ENCODE data around the gene MBD6.
"Not testable (repeated sequence)": the region's sequence is repeated elsewhere in the genome, so short reads cannot be mapped to it uniquely, and the experiment has no call there.

The MBD6 gene

DNA sequence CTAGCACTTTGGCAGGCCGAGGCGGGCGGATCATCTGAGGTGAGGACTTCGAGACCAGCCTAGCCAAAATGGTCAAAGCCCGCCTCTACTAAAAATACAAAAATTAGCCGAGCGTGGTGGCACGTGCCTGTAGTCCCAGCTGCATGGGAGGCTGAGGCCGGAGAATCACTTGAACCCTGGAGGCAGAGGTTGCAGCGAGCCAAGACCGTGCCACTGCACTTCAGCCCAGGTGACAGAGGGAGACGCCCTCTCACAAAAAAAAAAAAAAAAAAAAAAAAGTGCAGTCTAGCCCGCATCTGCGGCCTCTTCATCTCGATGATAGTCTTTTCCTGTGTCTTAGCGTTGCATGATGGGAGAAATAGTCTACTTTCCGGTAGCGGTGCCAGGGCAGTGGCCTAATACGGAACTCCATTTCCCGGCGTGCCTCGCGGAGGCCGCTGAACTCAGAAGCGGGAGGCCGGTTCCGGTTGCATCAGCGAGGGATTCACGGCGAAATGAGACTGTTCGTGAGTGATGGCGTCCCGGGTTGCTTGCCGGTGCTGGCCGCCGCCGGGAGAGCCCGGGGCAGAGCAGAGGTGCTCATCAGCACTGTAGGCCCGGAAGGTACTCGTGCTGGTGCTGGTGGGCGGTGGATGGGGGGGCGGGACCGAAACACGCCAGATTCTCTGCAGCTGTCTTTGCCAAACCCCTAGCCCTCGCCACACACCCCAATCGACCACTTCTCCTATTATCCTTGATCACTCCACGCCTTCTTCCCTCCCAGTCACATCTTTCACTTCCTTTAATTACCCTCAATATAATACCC is 34.8 kb upstream of the MBD6 start, which contains the start of gene MARS1:
TSS of gene MARS1 (plus strand) at position 472 of the 805 bp plus-strand sequence. CDS start at position 495, 23 bp downstream.
- peak; percentile 83 to 89 for DNase-seq (ENCODE audit: extremely low read depth in 1 of 2, low read depth in 1 of 2)

DNA sequence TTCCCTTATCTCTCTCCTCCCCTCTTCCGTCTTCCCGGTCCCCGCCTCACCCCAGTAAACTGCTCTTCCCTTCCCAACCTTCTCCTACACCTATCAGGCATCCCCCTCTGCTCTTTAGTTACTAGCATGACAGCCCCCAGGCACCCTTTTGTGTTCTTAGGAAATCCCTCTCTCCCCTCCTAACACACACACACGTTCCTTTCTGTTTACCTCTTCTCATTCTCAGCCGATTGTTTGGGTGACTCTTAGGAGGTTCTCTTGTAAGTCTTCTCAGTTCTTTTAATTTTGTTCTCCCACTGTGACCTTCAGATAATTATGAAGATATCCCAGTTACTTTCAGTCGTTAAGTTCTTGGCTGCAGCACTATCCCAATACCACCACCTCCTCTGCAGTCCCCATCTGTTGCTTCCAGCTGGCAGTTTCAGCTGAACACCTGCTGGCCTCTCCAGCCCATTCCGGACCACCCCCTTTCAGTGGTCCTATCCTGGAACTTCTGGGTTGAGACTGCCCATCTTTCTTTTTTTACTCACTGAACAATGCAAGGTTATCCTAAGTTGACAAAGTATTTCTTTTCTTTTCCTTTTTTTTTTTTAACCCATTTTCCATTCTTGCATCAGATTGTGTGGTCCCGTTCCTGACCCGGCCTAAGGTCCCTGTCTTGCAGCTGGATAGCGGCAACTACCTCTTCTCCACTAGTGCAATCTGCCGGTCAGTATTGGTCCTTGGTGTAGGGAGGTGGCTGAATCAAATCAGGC is 34.0 kb upstream of the MBD6 start:
- no peak for DNase-seq (ENCODE audit: extremely low read depth in 1 of 2, low read depth in 1 of 2)

DNA sequence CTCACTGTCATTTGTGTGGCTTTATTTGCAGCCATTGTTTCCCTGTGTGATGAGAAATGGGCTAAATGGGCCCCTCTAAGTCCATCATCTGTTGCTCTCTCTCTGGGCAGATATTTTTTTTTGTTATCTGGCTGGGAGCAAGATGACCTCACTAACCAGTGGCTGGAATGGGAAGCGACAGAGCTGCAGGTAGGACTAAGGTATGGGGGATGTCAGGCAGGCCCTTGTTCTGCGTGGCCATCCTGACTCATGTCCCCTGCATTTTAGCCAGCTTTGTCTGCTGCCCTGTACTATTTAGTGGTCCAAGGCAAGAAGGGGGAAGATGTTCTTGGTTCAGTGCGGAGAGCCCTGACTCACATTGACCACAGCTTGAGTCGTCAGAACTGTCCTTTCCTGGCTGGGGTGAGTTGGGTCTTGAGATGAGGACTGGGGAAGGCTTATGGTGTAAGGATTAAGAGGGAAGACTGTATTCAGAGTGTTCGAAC is 33.4 kb upstream of the MBD6 start:
- no peak for DNase-seq (ENCODE audit: extremely low read depth in 1 of 2, low read depth in 1 of 2)

DNA sequence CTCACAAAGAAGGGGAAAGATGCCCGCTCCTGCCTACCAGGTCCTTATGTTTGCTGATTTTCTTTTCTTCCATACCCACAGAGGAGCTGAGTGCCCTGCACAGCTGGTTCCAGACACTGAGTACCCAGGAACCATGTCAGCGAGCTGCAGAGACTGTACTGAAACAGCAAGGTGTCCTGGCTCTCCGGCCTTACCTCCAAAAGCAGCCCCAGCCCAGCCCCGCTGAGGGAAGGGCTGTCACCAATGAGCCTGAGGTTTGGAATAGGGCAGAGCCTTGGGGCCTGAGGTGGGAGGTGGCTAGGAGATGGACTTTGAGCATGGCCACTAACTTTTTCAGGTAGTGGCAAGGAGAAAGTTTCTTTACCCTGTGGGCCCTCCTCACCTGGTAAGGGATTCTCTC is 32.5 kb upstream of the MBD6 start:
- DNase-seq (ENCODE audit: extremely low read depth in 1 of 2, low read depth in 1 of 2) = no peak

DNA sequence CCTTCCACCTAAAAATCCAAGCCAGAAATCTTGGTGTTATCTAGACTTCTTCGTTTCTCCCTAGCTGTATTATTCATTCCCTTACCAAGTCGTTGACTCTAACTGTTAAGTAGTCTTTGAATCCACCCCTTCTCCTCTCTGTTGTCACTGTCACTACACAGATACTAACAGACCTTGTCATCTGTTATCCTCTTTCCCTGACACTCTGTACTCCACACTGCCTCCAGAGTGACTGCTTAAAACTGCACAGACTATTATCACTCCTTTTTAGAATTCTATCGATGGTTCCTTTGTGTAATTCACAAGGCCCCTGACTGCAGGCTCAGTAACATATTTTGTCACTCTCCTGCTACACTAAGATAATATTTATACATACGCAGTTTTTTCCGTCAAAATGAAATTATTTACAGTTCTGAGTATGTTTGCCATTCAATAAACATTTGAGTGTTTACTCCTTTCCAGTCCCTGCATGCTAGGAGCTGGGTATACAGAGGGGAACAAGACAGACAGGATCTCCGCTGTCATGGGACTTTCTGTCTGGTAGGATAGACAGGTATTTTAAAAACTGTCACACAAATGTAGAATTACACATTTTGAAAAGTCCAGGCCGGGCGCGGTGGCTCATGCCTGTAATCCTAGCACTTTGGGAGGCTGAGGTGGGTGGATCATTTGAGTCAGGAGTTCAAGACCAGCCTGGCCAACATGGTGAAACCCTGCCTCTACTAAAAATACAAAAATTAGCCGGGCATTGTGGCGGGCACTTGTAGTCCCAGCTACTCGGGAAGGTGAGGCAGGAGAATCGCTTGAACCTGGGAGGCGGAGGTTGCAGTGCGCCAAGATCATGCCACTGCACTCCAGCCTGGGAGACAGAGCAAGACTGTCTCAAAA is 31.0 kb upstream of the MBD6 start:
- no peak for DNase-seq (ENCODE audit: extremely low read depth in 1 of 2, low read depth in 1 of 2)

DNA sequence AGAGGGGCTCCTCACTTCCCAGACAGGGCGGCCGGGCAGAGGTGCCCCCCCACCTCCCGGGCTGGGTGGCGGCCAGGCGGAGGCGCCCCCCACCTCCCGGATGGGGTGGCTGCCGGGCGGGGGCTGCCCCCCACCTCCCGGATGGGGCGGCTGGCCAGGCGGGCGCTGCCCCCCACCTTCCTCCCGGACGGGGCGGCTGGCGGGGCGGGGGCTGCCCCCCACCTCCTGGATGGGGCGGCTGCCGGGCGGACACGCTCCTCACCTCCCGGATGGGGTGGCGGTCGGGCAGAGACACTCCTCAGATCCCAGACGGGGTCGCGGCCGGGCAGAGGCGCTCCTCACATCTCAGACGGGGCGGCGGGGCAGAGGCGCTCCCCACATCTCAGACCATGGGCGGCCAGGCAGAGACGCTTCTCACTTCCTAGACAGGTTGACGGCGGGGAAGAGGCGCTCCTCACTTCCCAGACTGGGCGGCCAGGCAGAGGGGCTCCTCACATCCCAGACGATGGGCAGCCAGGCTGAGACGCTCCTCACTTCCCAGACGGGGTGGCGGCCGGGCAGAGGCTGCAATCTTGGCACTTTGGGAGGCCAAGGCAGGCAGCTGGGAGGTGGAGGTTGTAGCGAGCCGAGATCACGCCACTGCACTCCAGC is 27.4 kb upstream of the MBD6 start:
- not testable (repeated sequence) for DNase-seq (ENCODE audit: extremely low read depth in 1 of 2, low read depth in 1 of 2)

DNA sequence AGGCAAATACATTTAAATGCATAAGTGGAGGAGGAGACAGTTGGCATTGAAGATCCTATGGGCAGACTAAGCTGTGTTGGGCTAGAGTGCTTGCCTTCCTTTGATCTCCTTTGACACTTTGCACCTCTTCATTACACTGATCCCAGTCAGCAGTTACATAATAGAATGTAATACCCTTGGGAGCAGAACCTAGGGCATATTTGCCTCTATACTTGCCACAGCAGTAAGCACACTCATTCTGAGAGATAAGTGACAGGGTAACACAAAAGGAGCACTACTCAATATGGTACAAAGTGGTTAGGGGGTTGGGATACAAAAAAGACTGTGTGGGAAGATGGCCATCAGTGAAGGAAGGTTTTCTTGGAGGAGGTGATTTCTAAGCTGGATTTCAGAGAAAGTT is 25.8 kb upstream of the MBD6 start:
- no peak for DNase-seq (ENCODE audit: extremely low read depth in 1 of 2, low read depth in 1 of 2)

DNA sequence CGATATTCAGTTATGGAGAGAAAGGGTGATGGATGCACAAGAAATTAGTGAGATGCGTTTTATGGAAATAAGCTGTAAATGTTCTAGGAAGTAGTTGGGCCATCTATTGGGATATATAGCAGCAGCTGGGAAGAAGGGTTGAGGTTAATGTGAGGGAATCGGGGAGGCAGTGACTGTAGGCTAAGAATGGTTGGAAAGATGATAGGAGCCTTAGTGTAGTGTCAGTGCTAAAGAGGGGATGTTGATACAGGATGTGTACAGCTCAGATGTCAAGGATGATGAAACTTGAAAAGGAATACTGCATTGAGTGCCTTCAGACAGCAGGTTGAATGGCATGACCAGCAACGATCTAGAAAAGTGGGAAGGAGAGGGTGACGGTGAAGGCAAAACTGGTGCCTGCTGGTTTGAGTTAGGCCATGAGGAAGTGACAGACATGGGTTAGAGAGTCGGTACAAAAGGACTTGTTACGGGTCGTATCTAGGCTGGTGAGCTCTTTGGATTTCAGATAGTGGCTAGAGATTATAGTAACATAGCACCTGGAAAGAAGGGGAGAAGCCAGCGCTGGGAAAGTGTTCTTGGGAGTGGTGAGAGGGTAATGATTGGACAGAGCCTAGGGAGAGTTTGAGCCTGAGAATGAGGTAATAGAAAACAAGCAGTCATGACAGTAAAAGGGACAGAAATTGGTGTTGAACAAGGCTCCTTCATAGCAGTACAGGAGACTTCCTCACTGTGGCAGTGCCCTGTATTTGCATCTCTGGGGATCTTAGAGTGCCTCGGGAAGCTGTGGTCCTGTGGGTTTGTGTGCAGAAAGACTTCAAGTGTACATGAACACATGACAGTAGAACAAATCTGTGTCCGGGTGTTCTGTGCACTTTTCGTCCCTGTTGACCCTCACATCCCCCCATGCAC is 25.1 kb upstream of the MBD6 start:
- DNase-seq (ENCODE audit: extremely low read depth in 1 of 2, low read depth in 1 of 2) = no peak

DNA sequence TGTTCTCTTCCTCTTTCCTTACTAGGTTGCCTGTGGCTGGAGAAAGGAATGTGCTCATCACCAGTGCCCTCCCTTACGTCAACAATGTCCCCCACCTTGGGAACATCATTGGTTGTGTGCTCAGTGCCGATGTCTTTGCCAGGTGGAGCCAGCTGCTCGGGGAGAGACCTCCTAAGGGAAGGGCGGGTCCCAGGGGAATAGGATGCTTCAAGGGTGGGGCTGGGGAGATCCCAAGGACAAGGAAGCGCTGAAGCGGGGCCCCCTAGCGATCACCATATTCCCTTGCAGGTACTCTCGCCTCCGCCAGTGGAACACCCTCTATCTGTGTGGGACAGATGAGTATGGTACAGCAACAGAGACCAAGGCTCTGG is 24.5 kb upstream of the MBD6 start:
- no peak for DNase-seq (ENCODE audit: extremely low read depth in 1 of 2, low read depth in 1 of 2)

DNA sequence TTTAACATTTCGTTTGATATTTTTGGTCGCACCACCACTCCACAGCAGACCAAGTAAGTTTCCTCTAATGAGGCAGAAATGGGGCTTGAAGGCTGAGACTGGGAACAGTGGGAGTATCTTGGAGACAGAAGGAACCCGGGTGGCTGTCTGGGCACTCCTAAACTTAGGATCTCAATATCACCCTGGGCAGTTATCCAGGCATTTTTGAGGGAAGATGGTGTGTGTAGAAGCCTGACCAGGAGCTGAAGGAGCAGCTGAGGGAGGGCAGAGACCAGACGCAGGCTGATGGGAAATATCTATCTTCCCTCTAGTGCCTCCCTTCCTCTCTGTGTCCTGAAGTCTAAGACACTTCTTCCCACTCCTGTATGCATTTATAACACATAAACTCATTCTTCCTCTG is 24.1 kb upstream of the MBD6 start:
- DNase-seq (ENCODE audit: extremely low read depth in 1 of 2, low read depth in 1 of 2) = no peak

DNA sequence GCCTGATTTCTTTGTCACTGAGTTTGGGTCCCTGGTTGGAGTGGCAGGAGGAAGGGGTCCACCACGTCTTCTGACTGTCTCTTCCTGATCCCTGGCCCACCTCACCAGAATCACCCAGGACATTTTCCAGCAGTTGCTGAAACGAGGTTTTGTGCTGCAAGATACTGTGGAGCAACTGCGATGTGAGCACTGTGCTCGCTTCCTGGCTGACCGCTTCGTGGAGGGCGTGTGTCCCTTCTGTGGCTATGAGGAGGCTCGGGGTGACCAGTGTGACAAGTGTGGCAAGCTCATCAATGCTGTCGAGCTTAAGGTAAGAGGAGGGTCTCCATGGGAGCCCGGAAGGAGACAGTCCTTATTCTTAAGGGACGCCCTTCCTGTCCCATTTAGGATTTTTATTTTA is 22.4 kb upstream of the MBD6 start:
- DNase-seq (ENCODE audit: extremely low read depth in 1 of 2, low read depth in 1 of 2) = no peak

DNA sequence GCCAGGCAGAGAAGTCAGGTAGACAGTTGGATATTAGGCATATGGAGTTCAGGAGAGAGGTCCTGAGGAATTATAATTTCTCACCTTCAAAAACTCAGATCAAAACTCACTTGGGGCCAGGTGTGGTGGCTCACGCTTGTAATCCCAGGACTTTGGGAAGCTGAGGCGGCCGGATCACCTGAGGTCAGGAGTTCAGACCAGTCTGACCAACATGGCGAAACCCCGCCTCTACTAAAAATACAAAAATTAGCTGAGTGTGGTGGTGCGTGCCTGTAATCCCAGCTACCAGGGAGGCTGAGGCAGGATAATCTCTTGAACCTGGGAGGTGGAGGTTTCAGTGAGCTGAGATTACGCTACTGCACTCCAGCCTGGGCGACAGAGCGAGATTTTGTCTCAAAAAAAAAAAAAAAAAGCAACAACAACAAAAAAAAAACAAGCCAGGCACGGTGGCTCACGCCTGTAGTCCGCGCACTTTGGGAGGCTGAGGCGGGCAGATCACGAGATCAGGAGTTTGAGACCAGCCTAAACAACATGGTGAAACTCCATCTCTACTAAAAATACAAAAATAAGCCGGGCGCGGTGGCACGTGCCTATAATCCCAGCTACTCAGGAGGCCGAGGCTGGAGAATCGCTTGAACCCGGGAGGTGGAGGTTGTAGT is 20.2 kb upstream of the MBD6 start:
- DNase-seq (ENCODE audit: extremely low read depth in 1 of 2, low read depth in 1 of 2) = not testable (repeated sequence)

DNA sequence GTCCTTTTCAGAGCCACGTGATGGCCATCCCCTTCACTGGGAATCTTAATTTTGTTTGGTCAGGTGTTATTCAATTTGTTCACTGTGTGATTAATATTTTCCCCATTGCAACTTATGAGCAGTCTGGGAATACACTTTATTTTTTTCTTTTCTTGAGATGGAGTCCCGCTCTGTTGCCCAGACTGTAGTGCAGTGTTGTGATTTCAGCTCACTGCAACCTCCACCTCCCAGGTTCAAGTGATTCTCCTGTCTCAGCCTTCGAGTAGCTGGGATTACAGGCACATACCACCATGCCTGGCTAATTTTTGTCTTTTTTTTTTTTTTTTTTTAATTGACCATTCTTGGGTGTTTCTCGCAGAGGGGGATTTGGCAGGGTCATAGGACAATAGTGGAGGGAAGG is 16.1 kb upstream of the MBD6 start:
- DNase-seq (ENCODE audit: extremely low read depth in 1 of 2, low read depth in 1 of 2) = not testable (repeated sequence)

DNA sequence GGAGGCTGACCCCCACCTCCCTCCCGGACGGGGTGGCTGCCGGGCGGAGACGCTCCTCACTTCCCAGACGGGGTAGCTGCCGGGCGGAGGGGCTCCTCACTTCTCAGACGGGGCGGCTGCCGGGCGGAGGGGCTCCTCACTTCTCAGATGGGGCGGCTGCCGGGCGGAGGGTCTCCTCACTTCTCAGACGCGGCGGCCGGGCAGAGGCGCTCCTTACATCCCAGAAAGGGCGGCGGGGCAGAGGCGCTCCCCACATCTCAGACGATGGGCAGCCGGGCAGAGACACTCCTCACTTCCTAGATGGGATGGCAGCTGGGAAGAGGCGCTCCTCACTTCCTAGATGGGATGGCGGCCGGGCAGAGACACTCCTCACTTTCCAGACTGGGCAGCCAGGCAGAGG is 14.8 kb upstream of the MBD6 start:
- DNase-seq (ENCODE audit: extremely low read depth in 1 of 2, low read depth in 1 of 2) = not testable (repeated sequence)

DNA sequence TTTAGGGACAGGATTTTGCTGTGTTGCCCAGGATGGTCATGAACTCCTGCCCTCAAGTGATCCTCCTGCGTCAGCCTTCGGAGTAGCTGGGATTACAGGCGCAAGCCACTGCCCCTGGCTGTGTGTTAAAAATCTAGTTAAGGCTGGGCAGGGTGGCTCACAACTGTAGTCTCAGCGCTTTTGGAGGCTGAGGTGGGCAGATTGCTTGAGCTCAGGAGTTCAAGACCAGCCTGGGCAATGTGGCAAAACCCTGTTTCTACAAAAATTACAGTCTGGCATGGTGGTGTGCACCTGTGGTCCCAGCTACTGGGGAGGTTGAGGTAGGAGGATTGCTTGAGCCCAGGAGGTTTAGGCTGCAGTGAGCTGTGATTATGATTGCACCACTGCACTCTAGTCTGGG is 11.5 kb upstream of the MBD6 start:
- no peak for DNase-seq (ENCODE audit: extremely low read depth in 1 of 2, low read depth in 1 of 2)

DNA sequence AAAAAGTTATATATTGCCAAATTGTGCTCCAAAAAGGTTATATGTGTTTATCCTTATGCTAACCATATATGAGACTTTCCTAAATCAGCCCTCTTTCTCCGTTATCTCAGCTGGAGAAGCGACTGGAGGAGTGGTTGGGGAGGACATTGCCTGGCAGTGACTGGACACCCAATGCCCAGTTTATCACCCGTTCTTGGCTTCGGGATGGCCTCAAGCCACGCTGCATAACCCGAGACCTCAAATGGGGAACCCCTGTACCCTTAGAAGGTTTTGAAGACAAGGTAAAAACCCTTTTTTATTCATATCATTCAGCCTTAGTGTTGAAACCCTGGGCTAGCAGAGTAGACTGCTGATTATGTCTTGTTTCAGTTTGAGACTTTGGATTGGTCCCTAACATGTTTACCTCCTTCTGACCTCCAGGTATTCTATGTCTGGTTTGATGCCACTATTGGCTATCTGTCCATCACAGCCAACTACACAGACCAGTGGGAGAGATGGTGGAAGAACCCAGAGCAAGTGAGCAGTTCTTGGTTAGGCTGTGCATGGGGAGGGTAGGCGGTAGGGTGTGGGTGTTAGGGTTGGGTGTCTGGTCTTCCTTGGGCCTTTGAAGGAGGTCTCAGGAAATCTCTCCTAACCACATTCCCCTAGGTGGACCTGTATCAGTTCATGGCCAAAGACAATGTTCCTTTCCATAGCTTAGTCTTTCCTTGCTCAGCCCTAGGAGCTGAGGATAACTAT is 10.9 kb upstream of the MBD6 start:
- no peak for DNase-seq (ENCODE audit: extremely low read depth in 1 of 2, low read depth in 1 of 2)

DNA sequence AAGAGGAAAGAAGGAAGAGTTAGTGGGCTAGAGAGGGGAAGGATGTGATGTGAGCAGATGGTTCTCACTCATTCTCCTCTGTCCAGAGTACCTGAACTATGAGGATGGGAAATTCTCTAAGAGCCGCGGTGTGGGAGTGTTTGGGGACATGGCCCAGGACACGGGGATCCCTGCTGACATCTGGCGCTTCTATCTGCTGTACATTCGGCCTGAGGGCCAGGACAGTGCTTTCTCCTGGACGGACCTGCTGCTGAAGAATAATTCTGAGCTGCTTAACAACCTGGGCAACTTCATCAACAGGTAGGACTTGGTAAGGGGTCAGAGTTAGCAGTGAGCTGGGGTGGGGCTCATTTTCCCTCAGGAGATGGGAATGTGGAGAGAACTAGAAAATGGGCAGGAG is 10.0 kb upstream of the MBD6 start:
- no peak for DNase-seq (ENCODE audit: extremely low read depth in 1 of 2, low read depth in 1 of 2)

DNA sequence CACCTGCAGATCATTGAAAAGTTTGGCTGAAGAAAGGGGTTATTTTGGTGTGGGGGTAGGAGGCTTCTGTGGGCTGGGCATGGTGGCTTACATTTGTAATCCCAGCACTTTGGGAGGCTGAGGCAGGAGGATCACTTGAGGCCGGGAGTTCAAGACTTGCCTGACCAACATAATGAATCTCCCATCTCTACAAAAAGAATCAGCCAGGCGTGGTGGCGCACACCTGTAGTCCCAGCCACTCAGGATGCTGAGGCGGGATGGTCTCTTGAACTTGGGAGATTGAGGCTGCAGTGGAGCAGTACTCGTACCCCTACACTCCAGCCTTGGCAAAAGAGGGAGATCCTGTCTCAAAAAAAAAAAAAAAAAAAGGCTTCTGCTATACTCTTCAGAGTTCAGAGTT is 9.4 kb upstream of the MBD6 start:
- no peak for DNase-seq (ENCODE audit: extremely low read depth in 1 of 2, low read depth in 1 of 2)

All from stimulated activated CD8-positive, alpha-beta memory T cell treated with anti-CD3 and anti-CD28 coated beads, Interleukin-7, amount 100 ng/mL, for 48 hours (primary cell).